ENCODE data around the gene PEMT.
"Not testable (repeated sequence)": the region's sequence is repeated elsewhere in the genome, so short reads cannot be mapped to it uniquely, and the experiment has no call there.

PEMT gene

GRCh38 chr17:17476865-17477467, 114.5 kb downstream of the PEMT start, which contains the start of gene MED9:
MED9 (plus strand) TSS chr17:17477000; CDS start chr17:17477042, 42 bp downstream.
- no peak for FAIRE-seq

GRCh38 chr17:17474341-17474740, 117.2 kb downstream of the PEMT start:
- no peak for FAIRE-seq

DNA sequence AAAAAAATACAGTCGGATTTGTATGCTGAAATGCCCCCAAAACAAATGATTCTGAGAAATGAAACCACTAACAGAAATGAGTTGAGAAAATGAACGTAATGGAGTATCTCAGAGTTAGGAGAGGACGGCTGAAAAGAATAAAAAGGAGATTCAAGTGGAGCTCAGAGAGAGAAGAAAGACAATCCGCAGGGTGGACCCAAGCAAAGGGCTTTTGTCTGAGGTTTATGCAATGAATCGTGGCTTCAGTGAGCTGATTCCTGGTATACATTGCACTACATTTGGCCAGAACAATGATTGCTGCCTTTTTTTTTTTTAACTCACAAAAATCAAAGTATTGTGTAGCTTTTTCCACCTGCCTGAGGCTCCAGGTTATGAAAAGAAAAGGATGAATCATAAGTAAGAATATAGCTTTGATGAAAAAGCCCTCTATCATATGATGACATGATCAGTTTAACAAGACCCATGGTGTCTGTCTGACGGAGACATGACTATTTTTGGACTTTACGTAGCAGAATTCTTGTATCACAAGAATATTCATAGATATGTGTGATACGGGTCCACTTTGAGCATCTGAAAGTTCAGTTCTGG, 119.1 kb downstream of the PEMT start:
- no peak for FAIRE-seq

DNA sequence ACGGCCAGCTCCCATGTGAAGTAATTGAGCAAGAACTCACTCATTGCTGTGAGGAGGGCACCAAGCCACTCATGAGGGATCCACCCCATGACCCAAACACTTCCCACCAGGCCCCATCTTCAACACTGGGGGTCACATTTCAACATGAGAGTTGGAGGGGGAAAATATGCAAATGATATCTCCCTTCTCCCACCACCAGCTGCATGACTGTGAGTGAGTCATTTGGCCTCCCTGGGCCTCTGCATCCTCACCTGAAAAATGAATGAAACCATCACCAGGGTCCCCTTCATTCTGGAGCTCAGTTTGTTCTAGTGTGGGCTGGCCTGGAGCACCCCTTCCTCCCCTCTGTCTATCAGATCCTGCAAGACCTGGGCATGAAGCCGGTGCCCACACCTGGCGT, 121.5 kb downstream of the PEMT start:
- no peak for FAIRE-seq

DNA sequence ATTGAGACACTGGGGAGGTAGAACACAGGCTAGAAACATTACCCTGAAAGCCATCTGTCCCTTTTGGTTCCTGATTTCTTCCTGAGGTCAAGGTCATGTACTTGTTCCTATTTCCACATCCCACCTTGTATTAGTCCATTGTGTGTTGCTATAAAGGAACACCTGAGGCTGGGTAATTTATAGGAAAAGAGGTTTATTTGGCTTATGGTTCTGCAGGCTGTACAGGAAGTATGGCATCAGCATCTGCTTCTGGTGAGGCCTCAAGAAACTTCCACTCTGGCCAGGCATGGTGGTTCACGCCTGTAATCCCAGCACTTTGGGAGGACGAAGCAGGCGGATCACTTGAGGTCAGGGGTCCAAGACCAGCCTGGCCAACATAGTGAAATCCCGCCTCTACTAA, 122.2 kb downstream of the PEMT start:
- FAIRE-seq, result no peak

GRCh38 chr17:17468217-17469010, 123.1 kb downstream of the PEMT start:
- FAIRE-seq, result no peak

GRCh38 chr17:17467720-17468119, 123.8 kb downstream of the PEMT start:
- FAIRE-seq, result no peak

- FAIRE-seq, result no peak
Observed at GRCh38 chr17:17467016-17467415, 124.5 kb downstream of the PEMT start.

GRCh38 chr17:17466511-17466910, 125.0 kb downstream of the PEMT start:
- FAIRE-seq, result no peak

DNA sequence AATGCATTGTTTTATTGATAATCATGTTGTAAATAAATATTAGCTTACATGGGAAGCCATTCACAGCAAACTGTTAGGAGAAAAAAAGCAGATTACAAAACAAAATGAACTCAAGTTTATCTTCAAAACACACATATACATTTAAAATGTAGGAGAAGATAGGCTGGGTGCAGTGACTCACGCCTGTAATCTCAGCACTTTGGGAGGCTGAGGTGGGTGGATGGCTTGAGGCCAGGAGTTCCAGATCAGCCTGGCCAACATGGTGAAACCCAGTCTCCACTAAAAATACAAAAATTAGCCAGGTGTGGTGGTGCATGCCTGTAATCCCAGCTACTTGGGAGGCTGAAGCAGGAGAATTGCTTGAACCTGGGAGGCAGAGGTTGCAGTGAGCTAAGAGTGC, 125.6 kb downstream of the PEMT start:
- FAIRE-seq, result not testable (repeated sequence)

DNA sequence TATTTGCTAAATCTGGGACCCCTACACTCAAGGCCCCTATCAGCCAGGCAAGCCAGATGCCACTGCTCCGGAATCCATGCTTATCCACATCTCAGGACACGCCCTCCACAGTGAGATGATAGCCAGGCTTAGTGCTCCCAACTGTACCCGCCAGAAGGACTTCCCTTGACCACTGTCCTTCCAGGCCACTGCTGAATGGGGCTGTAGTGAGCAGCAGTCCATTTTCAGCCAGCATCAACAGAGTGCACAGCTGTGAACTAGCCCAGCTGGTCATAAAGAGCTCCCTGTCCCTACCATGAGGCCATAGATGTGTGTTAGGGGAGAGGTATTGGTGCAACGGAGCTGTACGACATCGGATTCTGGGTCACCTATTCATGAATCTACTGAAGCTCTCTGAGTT, 127.7 kb downstream of the PEMT start:
- no peak for FAIRE-seq

GRCh38 chr17:17462048-17462824, 129.3 kb downstream of the PEMT start:
- no peak for FAIRE-seq

DNA sequence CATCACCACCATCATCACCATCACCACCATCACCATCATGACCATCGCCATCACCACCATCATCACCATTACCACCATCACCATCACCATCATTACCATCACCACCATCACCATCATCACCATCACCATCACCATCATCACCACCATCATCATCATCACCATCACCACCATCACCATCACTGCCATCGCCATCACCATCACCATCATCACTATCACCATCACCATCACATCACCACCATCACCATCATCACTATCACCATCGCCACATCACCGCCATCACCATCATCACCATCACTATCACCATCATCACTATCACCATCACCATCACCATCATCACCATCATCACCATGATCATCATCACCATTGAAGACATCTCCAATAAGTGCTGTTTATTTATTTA, 131.5 kb downstream of the PEMT start:
- no peak for FAIRE-seq

DNA sequence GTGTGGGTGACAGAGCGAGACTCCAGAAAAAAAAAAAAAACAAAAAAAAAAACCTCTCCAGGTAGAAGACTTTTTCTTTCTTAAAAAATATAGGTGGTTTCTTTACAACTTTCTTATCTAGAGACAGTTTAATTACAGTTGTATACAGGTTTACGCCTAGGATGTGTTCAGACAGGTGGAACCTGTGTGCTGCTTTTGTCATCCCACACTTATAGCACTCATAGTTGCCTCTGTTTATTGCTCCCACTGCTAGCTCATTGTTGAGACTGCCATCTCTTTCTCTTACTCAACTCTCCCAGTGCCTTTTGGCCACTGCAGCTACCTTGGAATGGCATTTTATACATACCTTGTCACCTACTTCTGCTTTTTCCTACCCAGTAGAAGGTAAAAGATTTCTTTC, 133.8 kb downstream of the PEMT start:
- no peak for FAIRE-seq

DNA sequence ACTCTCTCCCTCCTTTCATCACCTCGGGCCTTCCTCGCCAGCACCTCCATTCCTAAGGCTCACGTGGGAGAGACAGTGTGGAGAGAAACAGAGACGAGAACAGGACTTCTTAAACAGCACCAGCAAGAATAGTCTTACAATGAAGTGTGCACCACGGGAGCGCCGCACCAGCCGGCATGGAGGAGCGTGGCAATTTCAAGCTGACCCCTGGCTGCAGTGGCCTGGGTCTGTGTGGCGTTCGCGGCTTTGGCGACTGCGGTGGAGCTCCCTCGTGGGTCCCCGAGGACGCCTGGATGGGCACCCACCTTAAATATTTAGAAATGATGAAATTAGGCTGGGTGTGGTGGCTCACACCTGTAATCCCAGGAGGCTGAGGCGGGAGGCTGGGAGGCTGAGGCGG, 135.3 kb downstream of the PEMT start:
- FAIRE-seq, result no peak

Data from colon (tissue), 2 donors.